ENCODE results near the gene LEMD1.

LEMD1 gene

DNA sequence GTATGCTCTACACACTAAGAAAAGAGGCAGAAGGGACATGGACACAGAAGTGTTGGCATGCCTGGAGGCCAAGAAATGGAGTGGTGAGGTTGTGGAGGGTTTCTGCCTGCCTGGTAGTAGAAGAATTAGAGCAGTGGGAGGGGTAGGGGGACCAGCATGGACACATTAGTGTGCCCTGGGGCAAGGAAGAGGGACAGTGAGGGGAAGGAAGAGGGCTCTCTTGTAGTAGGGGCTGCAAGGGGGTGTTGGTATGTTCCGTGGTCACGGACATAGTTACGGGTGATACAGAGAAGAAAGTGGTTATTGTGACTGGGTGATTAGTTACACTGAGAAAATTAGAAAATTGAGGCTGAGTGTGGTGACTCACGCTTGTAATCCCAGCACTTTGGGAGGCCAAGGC lies 23.3 kb downstream of the LEMD1 start:
- TF ChIP-seq SIN3A (IDR thresholded peaks at IDR 0.05; ENCODE audit: borderline replicate concordance, insufficient read depth, low read length) = no peak
- TF ChIP-seq, protein P1, sequence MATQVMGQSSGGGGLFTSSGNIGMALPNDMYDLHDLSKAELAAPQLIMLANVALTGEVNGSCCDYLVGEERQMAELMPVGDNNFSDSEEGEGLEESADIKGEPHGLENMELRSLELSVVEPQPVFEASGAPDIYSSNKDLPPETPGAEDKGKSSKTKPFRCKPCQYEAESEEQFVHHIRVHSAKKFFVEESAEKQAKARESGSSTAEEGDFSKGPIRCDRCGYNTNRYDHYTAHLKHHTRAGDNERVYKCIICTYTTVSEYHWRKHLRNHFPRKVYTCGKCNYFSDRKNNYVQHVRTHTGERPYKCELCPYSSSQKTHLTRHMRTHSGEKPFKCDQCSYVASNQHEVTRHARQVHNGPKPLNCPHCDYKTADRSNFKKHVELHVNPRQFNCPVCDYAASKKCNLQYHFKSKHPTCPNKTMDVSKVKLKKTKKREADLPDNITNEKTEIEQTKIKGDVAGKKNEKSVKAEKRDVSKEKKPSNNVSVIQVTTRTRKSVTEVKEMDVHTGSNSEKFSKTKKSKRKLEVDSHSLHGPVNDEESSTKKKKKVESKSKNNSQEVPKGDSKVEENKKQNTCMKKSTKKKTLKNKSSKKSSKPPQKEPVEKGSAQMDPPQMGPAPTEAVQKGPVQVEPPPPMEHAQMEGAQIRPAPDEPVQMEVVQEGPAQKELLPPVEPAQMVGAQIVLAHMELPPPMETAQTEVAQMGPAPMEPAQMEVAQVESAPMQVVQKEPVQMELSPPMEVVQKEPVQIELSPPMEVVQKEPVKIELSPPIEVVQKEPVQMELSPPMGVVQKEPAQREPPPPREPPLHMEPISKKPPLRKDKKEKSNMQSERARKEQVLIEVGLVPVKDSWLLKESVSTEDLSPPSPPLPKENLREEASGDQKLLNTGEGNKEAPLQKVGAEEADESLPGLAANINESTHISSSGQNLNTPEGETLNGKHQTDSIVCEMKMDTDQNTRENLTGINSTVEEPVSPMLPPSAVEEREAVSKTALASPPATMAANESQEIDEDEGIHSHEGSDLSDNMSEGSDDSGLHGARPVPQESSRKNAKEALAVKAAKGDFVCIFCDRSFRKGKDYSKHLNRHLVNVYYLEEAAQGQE (IDR thresholded peaks at IDR 0.05; ENCODE audit: insufficient read depth in 1 of 2, low read depth in 2 of 2, low read length in 2 of 2) = no peak
- TF ChIP-seq POLR2AphosphoS5 (IDR thresholded peaks at IDR 0.05; ENCODE audit: low read depth, low read length) = no peak
- TF ChIP-seq TAF1 (IDR thresholded peaks at IDR 0.05; ENCODE audit: borderline replicate concordance, insufficient read depth, low read length) = no peak
- no peak for TF ChIP-seq FOXP2 (optimal IDR thresholded peaks at IDR 0.05; ENCODE audit: borderline replicate concordance, extremely low read depth, extremely low read length, insufficient read depth)

DNA sequence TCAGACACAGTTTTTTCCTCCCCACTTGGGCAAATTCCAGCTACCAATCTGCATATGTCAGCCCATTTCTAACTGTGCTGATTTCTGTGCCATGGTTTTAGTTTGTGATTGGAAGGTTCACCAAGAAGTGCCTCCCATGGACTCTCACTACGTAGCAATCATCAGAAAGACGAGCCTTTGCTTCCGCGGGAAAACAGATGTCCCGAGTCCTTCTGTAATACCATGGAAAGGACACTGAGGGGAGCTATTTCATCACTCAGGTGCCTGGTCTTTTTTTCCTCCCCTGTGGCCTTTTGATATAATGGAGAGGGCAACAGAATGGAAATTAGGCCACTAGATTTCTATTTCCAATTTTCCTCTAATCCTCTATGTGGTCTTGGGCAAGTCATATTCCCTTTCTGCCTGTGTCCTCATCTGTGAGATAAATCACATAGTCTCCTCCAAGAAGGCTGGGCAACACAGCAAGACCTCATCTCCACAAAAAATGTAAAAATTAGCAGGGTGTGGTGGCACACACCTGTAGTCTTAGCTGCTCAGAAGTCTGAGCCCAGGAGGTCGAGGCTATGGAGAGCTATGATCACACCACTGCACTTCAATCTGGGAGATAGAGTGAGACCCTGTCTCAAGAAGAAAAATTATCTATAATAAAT lies 24.8 kb downstream of the LEMD1 start:
- TF ChIP-seq TAF1 (IDR thresholded peaks at IDR 0.05; ENCODE audit: borderline replicate concordance, insufficient read depth, low read length) (no peak), POLR2AphosphoS5 (IDR thresholded peaks at IDR 0.05; ENCODE audit: low read depth, low read length) (no peak)
- TF ChIP-seq, protein P1 (IDR thresholded peaks at IDR 0.05; ENCODE audit: insufficient read depth in 1 of 2, low read depth in 2 of 2, low read length in 2 of 2) = no peak

DNA sequence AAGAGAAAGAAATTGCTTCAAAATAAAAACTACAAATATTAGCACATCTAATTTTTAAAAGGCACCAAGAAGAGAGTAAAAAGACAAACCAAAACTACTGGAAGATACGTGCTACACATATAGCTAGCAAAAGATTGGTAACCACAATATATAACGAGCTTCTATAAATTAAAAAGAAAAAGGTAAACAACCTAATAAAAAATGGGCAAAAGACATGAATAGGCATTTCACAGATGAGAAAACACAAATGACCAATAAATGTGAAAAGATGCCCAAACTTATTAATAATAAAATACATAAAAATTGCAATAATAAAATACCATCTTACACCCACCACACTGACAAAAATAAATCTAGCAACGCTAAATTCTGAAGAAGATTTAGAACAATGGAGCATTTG lies 26.2 kb downstream of the LEMD1 start:
- TF ChIP-seq TAF1 (IDR thresholded peaks at IDR 0.05; ENCODE audit: borderline replicate concordance, insufficient read depth, low read length) = no peak
- no peak for TF ChIP-seq POLR2AphosphoS5 (IDR thresholded peaks at IDR 0.05; ENCODE audit: low read depth, low read length)
- TF ChIP-seq, protein P1 (IDR thresholded peaks at IDR 0.05; ENCODE audit: insufficient read depth in 1 of 2, low read depth in 2 of 2, low read length in 2 of 2) = no peak
- no peak for TF ChIP-seq FOXP2 (optimal IDR thresholded peaks at IDR 0.05; ENCODE audit: borderline replicate concordance, extremely low read depth, extremely low read length, insufficient read depth)
- TF ChIP-seq SIN3A (IDR thresholded peaks at IDR 0.05; ENCODE audit: borderline replicate concordance, insufficient read depth, low read length) = no peak

DNA sequence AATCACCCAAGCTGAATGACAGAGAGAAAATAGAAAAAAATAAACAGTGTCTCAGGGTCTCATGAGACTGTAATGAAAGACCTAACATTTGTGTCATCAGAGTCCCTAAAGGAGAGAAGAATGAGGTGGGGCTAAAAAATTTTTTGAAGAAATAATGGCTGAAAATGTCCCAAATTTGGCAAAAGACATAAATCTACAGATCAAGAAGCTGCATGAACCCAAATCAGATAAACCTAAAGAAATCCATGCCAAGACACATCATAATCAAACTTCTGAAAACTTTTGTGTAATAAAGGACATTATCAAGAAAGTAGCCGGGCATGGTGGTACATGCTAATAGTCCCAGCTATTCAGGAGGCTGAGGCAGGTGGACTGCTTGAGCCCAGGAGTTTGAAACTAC lies 29.2 kb downstream of the LEMD1 start:
- TF ChIP-seq, protein P1 (IDR thresholded peaks at IDR 0.05; ENCODE audit: insufficient read depth in 1 of 2, low read depth in 2 of 2, low read length in 2 of 2) = no peak
- no peak for TF ChIP-seq SIN3A (IDR thresholded peaks at IDR 0.05; ENCODE audit: borderline replicate concordance, insufficient read depth, low read length)
- no peak for TF ChIP-seq POLR2AphosphoS5 (IDR thresholded peaks at IDR 0.05; ENCODE audit: low read depth, low read length)
- no peak for TF ChIP-seq FOXP2 (optimal IDR thresholded peaks at IDR 0.05; ENCODE audit: borderline replicate concordance, extremely low read depth, extremely low read length, insufficient read depth)
- no peak for TF ChIP-seq TAF1 (IDR thresholded peaks at IDR 0.05; ENCODE audit: borderline replicate concordance, insufficient read depth, low read length)

DNA sequence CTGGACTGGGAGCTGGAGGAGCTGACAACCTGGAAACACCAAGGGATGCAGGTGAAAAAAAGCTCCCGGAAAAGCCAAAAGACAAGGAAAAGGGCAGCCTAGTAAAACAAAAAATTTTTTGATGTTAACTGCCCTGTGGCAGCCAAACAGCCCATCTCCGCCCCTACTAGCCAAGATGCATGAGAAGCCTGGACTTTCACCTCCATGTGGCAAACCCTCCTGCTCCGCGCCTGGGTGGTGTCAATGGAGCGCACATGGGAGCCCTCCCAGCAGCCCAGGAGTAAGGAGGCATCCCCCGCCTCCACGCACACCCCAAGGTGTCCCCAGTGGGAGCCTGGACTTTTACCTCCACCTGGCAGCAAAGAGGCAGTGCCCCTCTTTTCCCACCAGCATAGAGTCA lies 30.5 kb downstream of the LEMD1 start:
- TF ChIP-seq SIN3A (IDR thresholded peaks at IDR 0.05; ENCODE audit: borderline replicate concordance, insufficient read depth, low read length) (no peak), TAF1 (IDR thresholded peaks at IDR 0.05; ENCODE audit: borderline replicate concordance, insufficient read depth, low read length) (no peak), POLR2AphosphoS5 (IDR thresholded peaks at IDR 0.05; ENCODE audit: low read depth, low read length) (no peak), FOXP2 (optimal IDR thresholded peaks at IDR 0.05; ENCODE audit: borderline replicate concordance, extremely low read depth, extremely low read length, insufficient read depth) (no peak)
- TF ChIP-seq, protein P1 (IDR thresholded peaks at IDR 0.05; ENCODE audit: insufficient read depth in 1 of 2, low read depth in 2 of 2, low read length in 2 of 2) = no peak
